ENCODE data around the gene EPB41L3.
"Not testable (repeated sequence)": the region's sequence is repeated elsewhere in the genome, so short reads cannot be mapped to it uniquely, and the experiment has no call there.

EPB41L3 gene

DNA sequence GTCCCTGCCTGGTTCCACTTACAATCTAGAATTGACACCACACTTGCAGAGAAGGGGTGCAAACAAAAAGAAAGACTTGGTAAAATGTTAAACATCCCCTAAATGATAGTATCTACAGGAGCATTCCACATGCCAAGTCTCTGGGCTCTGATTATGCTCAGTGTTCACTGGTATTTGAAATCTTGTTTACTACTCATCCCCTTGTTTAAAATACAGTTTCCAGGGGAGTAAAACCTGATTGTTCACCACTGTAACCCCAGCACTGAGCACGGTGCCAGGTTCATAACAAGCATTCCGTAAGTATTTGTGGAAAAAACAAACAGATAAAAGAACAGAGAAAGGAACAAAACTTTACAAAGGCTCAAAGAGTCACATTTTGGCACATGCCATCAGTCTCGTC lies 11.7 kb downstream of the EPB41L3 start:
- DNase-seq: no peak

DNA sequence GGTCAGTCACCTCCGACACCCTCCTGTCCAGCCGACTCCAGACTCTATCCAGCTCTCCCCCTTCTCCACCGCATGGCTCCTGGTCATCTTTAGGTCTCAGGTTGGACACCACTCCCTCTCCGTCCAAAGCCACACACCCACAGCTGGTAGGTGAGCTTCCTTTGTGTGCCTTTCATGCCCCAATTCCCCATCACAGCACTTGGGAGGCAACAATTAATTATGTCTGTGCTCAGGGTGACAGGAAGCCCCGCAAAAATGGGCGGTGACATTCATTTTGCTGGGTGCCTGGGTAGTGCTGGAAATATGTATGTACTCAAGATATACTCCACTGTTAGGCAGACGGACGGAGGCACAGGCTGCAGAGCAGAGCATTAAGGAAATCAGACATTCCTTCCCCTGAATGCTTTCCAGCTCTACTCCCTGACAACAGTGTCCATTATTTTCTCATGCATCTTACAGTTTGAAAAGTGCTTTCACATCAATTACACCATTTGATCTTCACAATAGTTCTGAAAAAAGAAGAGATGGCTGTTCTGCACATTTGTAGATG lies 13.1 kb downstream of the EPB41L3 start:
- no peak for DNase-seq

DNA sequence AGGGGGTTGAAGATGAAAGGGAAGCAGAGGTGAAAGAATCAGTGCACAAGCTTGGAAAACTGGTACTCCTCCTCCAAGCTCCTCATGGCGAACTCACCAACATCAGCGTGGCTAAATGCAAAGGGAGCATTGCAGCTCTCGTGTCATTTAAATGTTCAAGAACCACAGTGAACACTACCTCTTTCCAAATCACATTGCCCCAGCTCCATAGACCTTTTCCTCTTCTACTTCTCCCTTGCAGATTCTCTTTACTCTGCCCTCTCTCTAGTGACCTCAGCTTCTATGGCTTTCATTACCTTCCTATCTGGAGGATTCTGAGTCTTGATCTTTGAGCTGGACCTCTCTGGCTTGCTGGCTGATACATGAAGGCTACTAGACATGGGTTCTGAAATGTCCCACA lies 14.3 kb downstream of the EPB41L3 start:
- DNase-seq: no peak

- DNase-seq: peak in 1 of 51 donors; percentile 4
Measured at GRCh38 chr18:5527603-5528002, 16.2 kb downstream of the EPB41L3 start.

DNA sequence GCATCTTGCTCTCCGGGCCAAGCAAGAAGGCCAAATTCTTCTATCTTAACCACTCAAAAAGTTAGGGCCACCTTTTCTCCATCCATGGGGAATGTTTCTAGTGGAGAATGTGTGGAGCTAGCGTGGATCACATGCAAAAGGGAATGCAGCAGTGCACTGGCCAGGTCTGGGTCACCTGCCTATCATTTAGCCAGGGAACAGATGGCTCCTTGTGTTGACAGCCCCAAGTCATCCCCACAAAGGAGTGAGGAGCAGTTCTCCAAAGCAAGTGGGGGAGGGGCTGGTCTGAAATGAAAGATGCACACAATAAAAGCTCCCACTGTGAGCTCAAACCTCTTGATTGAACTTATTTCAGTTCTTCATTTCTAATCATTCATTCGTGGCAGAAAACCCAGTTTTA lies 19.1 kb downstream of the EPB41L3 start:
- DNase-seq: no peak

GRCh38 chr18:5521000-5521399 lies 22.8 kb downstream of the EPB41L3 start:
- no peak for DNase-seq

- DNase-seq: no peak
Measured at GRCh38 chr18:5520464-5520863, 23.3 kb downstream of the EPB41L3 start.

DNA sequence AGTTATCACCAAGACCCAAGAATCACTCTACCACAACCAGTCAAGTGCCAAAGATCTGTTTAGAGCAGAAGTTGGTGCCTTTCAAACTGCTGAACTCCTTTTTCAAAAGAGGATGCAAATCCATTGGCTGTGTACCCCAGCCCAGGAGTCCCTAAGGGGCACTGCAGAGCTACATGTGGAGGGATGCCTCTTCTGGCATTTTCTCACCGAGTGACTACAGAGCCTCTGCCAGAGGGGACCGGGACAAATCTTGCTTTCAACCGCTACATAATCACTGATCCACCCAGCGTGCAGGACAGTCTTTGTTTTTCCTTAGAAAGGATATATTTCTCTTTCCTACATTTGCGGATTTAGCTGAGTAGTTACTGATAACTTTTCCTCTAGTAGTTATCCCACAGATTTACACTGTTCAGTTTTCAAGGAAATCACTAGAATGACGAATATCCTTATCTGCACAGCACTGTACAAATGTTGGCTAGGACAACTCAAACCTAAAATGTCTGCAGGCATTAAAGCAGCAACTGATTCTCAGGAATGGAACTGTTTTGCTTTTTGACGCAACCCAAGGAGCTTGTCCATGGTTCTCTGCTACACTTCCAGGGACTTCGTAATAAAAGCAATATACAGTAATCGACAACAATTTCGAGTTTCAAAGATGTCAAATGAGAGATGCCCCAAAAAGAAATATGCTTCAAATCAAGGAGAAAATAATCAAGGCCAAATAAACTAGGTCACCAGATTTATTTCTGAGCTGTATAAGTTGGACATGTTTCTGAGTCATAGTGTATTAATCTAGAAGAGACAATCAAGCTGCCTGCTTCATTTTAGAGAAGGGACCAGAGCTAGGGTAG lies 24.1 kb downstream of the EPB41L3 start:
- no peak for DNase-seq

GRCh38 chr18:5518899-5519371 lies 24.9 kb downstream of the EPB41L3 start:
- no peak for DNase-seq

GRCh38 chr18:5518179-5518770 lies 25.5 kb downstream of the EPB41L3 start:
- no peak for DNase-seq

GRCh38 chr18:5516841-5517240 lies 27.0 kb downstream of the EPB41L3 start:
- DNase-seq: no peak

- DNase-seq: no peak
Measured at GRCh38 chr18:5515011-5515784, 28.6 kb downstream of the EPB41L3 start.

DNA sequence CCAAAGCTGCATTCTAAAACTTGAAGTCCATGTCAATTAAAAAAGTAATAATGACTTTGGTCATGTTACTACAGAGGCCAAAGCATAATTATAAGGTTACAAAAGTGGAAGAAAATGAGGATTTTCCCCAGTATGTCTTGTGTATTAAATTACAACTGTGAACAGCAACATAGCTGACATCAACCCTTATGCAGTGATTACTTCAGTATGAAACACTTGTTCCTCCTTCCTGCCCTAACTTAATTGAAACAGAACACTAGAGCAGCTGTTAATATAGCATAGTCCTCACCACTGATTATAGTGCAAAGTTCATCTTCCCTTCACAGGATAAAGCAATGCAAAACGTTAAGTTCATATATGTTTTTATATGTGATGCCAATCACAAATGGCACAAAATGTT lies 29.9 kb downstream of the EPB41L3 start:
- no peak for DNase-seq

DNA sequence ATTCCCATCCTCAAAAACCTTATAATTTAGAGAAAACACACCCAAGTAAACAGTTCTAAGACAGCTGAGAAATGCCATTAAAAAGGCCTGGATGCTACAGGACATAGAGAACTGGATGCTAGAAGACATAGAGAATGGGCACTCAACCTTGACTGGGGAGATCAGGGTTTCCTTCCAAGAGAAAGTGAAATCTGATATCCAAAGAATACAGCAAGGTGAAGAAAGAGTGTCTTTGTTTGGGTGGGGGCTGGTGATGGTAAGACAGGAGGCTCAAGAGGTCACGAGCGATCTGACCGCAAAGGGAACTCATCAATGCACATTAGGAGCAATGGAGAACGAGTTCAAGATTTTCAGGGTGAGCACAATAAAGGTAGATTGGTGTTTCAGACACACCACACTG lies 31.6 kb downstream of the EPB41L3 start:
- no peak for DNase-seq

GRCh38 chr18:5511541-5511940 lies 32.3 kb downstream of the EPB41L3 start:
- DNase-seq: not testable (repeated sequence)

GRCh38 chr18:5510135-5510846 lies 33.5 kb downstream of the EPB41L3 start:
- no peak for DNase-seq

- DNase-seq: no peak
Measured at GRCh38 chr18:5508821-5509220, 35.0 kb downstream of the EPB41L3 start.

GRCh38 chr18:5507756-5508155 lies 36.0 kb downstream of the EPB41L3 start:
- DNase-seq: no peak

- peak in 1 of 51 donors; percentile 30 for DNase-seq
Measured at GRCh38 chr18:5506174-5506573, 37.6 kb downstream of the EPB41L3 start.

DNA sequence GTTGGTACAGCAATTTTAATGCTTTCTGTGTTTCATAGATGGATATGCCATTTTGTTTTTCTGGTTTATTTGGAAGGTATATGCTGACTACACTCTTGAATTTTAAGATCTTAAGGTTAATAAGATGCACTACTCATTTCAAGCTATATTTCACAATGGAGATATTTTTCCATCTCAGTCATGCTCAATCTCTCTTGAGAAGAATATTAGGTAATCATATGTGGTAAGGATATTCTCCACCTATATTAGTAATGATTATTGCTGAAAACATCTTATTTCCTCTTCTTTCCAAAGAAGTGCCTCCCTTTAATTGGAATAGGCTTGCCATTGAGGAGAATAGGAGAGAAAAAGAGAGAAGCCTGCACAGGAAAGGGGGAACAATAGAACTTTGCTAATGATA lies 40.1 kb downstream of the EPB41L3 start:
- DNase-seq: no peak
